WTC11 (cell line): ENCODE results near the gene KCNQ2.
"Not testable (repeated sequence)": the region's sequence is repeated elsewhere in the genome, so short reads cannot be mapped to it uniquely, and the experiment has no call there.

Source experiments
- CTCF ChIP-seq: fragments of 200-600 bp; IDR thresholded peaks from 2 replicates; pipeline ENCODE4 v1.8.0; 2022; ENCODE audit warnings: antibody characterized with exemption
- ESRRA ChIP-seq: sonication (generic); formaldehyde crosslinking; IDR thresholded peaks from 2 replicates; pipeline ENCODE4 v1.8.1; 2022; ENCODE audit warnings: mild to moderate bottlenecking, missing genetic modification reagents, borderline replicate concordance
- MAX ChIP-seq: sonication (generic); formaldehyde crosslinking; IDR thresholded peaks from 2 replicates; pipeline ENCODE4 v1.8.0; 2022; ENCODE audit warnings: mild to moderate bottlenecking, missing genetic modification reagents
- PRRX2 ChIP-seq: fragments of 250-450 bp; sonication (Bioruptor Pico); IDR thresholded peaks from 2 replicates; pipeline ENCODE4 v1.8.0; 2021; ENCODE audit warnings: mild to moderate bottlenecking
- SMAD3 ChIP-seq: sonication (generic); formaldehyde crosslinking; IDR thresholded peaks from 2 replicates; pipeline ENCODE4 v1.8.0; 2022; ENCODE audit warnings: missing genetic modification reagents, mild to moderate bottlenecking, borderline replicate concordance
- ZSCAN18 ChIP-seq: fragments of 250-450 bp; sonication (Bioruptor Pico); IDR thresholded peaks from 2 replicates; pipeline ENCODE4 v2.1.2; 2022; ENCODE audit warnings: mild to moderate bottlenecking, moderate library complexity

- TF ChIP-seq CTCF; ESRRA (CRISPR knock-in tag); ZSCAN18; SMAD3 (CRISPR knock-in tag); MAX (CRISPR knock-in tag); PRRX2 (CRISPR knock-in tag): not testable (repeated sequence)
These were observed 92.6 kb downstream of the KCNQ2 start for GRCh38 chr20:63379872-63380271.
